ENCODE results near the gene NSMCE3. TPM values are rescaled to one million over a fixed set of nuclear protein-coding genes. Genes with fewer than 3 reads are reported as not detected.

Gene NSMCE3
- total and polyA plus RNA-seq, 9 of the 15 experiments (the other 6 are each of a cell fraction or from before 2014, with no cell fraction given): 0.92 to 8.4 (median 5.4) TPM

GRCh38 chr15:29223640-29224039 lies 46.0 kb downstream of the NSMCE3 start (continued):
- TF ChIP-seq, protein P1, sequence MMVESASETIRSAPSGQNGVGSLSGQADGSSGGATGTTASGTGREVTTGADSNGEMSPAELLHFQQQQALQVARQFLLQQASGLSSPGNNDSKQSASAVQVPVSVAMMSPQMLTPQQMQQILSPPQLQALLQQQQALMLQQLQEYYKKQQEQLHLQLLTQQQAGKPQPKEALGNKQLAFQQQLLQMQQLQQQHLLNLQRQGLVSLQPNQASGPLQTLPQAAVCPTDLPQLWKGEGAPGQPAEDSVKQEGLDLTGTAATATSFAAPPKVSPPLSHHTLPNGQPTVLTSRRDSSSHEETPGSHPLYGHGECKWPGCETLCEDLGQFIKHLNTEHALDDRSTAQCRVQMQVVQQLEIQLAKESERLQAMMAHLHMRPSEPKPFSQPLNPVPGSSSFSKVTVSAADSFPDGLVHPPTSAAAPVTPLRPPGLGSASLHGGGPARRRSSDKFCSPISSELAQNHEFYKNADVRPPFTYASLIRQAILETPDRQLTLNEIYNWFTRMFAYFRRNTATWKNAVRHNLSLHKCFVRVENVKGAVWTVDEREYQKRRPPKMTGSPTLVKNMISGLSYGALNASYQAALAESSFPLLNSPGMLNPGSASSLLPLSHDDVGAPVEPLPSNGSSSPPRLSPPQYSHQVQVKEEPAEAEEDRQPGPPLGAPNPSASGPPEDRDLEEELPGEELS (CRISPR knock-in tag; IDR thresholded peaks at IDR 0.05; ENCODE audit: borderline replicate concordance): no peak
- no peak for TF ChIP-seq ZNF561 (CRISPR knock-in tag; conservative IDR thresholded peaks at IDR 0.05)
- TF ChIP-seq, protein P2, sequence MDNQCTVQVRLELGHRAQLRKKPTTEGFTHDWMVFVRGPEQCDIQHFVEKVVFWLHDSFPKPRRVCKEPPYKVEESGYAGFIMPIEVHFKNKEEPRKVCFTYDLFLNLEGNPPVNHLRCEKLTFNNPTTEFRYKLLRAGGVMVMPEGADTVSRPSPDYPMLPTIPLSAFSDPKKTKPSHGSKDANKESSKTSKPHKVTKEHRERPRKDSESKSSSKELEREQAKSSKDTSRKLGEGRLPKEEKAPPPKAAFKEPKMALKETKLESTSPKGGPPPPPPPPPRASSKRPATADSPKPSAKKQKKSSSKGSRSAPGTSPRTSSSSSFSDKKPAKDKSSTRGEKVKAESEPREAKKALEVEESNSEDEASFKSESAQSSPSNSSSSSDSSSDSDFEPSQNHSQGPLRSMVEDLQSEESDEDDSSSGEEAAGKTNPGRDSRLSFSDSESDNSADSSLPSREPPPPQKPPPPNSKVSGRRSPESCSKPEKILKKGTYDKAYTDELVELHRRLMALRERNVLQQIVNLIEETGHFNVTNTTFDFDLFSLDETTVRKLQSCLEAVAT (IDR thresholded peaks at IDR 0.05): no peak

- Histone ChIP-seq H3K9ac (ENCODE audit: insufficient read depth in 1 of 2, low read depth in 2 of 2, low read length in 2 of 2) (no peak overlapping the region), H3K9me3 (replicated peaks; ENCODE audit: control insufficient read depth, insufficient read depth, low read depth, low read length) (no peaks in the 10 kb centered on the region), H3K4me2 (ENCODE audit: insufficient read depth, low read length) (no peak overlapping the region), H3K36me3 (ENCODE audit: control insufficient read depth, insufficient read depth, low read length) (no peaks in the 10 kb centered on the region), H2AFZ (ENCODE audit: low read depth, low read length) (no peak overlapping the region), H3K27me3 (ENCODE audit: control insufficient read depth in 2 of 2, insufficient read depth in 2 of 2, low read length in 2 of 2) (peaks cover 29 to 57% of the 10 kb centered on the region in 2 experiments), H3K79me2 (ENCODE audit: control insufficient read depth, insufficient read depth, low read length) (no peaks in the 10 kb centered on the region), H4K20me1 (replicated peaks; ENCODE audit: control insufficient read depth, insufficient read depth, low read length) (no peaks in the 10 kb centered on the region; the same call in 1 of the 2 replicates), H3K4me3 (no peak overlapping the region), H3K4me1 (replicated peaks in 1 of 2; ENCODE audit: control insufficient read depth in 2 of 2, insufficient read depth in 2 of 2, low read length in 2 of 2) (peaks cover 0 to 7% of the 10 kb centered on the region in 2 experiments; a peak in 2 of 5 replicates), H3K27ac (ENCODE audit: extremely low read depth, low read depth, low read length) (no peak overlapping the region), H3K9me1 (ENCODE audit: control insufficient read depth, insufficient read depth, low read length) (no peaks in the 10 kb centered on the region)
- BruUV-seq (replicated peaks): no TSS peak
- no peak for DNase-seq (ENCODE audit: extremely low read depth in 1 of 4, low spot score in 3 of 4)
- ChIA-PET POLR2A (interaction anchor here (0.6 kb wide), 1 partner anchor 954 kb away, joined by 4 read pairs; no protein-coding TSS in a partner anchor), CTCF (ENCODE audit: low intra/inter-chr PET ratio) (no interaction called here)
- ATAC-seq: no peak
- in situ Hi-C loops (cut with MboI) (no loop called here), intact Hi-C loops (cut with micrococcal nuclease) (no loop called here)
- 2% methylated on average over 8 of the region's 9 CpGs for WGBS (ENCODE audit: insufficient coverage, low coverage, missing lambda C conversion rate)
- FAIRE-seq: no peak
- TF ChIP-seq BCOR (IDR thresholded peaks at IDR 0.05) (no peak), CBX2 (IDR thresholded peaks at IDR 0.05; ENCODE audit: insufficient read depth, low read length, poor library complexity, severe bottlenecking) (no peak), PCBP1 (IDR thresholded peaks at IDR 0.05; ENCODE audit: low read depth, low read length, poor library complexity, severe bottlenecking) (no peak), GTF2E2 (tag; IDR thresholded peaks at IDR 0.05) (no peak), ZKSCAN3 (CRISPR knock-in tag; IDR thresholded peaks at IDR 0.05) (no peak), TGIF2 (CRISPR knock-in tag; IDR thresholded peaks at IDR 0.05) (no peak), ZNF175 (CRISPR knock-in tag; IDR thresholded peaks at IDR 0.05; ENCODE audit: low read depth) (no peak)
- TF ChIP-seq, protein P3, sequence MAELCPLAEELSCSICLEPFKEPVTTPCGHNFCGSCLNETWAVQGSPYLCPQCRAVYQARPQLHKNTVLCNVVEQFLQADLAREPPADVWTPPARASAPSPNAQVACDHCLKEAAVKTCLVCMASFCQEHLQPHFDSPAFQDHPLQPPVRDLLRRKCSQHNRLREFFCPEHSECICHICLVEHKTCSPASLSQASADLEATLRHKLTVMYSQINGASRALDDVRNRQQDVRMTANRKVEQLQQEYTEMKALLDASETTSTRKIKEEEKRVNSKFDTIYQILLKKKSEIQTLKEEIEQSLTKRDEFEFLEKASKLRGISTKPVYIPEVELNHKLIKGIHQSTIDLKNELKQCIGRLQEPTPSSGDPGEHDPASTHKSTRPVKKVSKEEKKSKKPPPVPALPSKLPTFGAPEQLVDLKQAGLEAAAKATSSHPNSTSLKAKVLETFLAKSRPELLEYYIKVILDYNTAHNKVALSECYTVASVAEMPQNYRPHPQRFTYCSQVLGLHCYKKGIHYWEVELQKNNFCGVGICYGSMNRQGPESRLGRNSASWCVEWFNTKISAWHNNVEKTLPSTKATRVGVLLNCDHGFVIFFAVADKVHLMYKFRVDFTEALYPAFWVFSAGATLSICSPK (IDR thresholded peaks at IDR 0.05; ENCODE audit: borderline replicate concordance): no peak
These were observed 47.3 kb downstream of the NSMCE3 start for GRCh38 chr15:29222129-29222853.

All from K562 (cell line).